Body of pancreas (tissue), 4 donors: Measurements from ENCODE around the gene HOXB8.

Source experiments
- CTCF ChIP-seq, 7 experiments: fragments of 450-650 bp in 4 of 7; fragments of 200-600 bp in 3 of 7; sonication (generic) in 3 of 7; IDR thresholded peaks; one replicate each; pipeline ENCODE4 v1.5.1; 2016 to 2019; ENCODE audit warnings: antibody characterized with exemption in 7 of 7
- POLR2A ChIP-seq, 3 donors: fragments of 450-650 bp; IDR thresholded peaks; one replicate each; pipeline ENCODE4 v1.6.1; 2016; ENCODE audit warnings: antibody characterized with exemption in 3 of 3, mild to moderate bottlenecking in 2 of 3

- no peak for TF ChIP-seq CTCF (IDR thresholded peaks at IDR 0.05)
- no peak for TF ChIP-seq POLR2A (IDR thresholded peaks at IDR 0.05)
These were observed at the start of gene HOXB8 for GRCh38 chr17:48615047-48615962.
